Measurements from ENCODE around the gene EGFR.

EGFR gene

GRCh38 chr7:55072251-55072650 is 53.4 kb downstream of the EGFR start:
- Histone ChIP-seq H3K79me2 (ENCODE audit: insufficient read depth, low read length) (no peaks in the 10 kb centered on the region), H3K4me2 (ENCODE audit: low read depth, low read length, poor library complexity, severe bottlenecking) (no peak overlapping the region), H3K36me3 (ENCODE audit: insufficient read depth, low read length) (no peaks in the 10 kb centered on the region), H4K20me1 (ENCODE audit: insufficient read depth, low read length, poor library complexity, severe bottlenecking) (no peaks in the 10 kb centered on the region), H3K27me3 (ENCODE audit: insufficient read depth, low read length, poor library complexity, severe bottlenecking) (no peaks in the 10 kb centered on the region), H3K9ac (ENCODE audit: low read depth, low read length, poor library complexity, severe bottlenecking) (no peak overlapping the region), H2AFZ (ENCODE audit: low read length) (no peak overlapping the region), H3K4me3 (ENCODE audit: low read length, poor library complexity, severe bottlenecking) (no peak overlapping the region), H3K9me3 (ENCODE audit: insufficient read depth, low read depth, low read length) (no peaks in the 10 kb centered on the region), H3K4me1 (ENCODE audit: insufficient read depth, low read length, poor library complexity, severe bottlenecking) (no peaks in the 10 kb centered on the region), H3K9me2 (replicated peaks; ENCODE audit: low read depth, low read length) (no peaks in the 10 kb centered on the region), H3F3A (ENCODE audit: low read depth) (no peaks in the 10 kb centered on the region)
- no peak for TF ChIP-seq EZH2phosphoT487 (IDR thresholded peaks at IDR 0.05; ENCODE audit: borderline replicate concordance)
- TF ChIP-seq CTCF (conservative IDR thresholded peaks at IDR 0.05; ENCODE audit: low read length): no peak

GRCh38 chr7:55073051-55073511 is 54.3 kb downstream of the EGFR start:
- Histone ChIP-seq H3K36me3 (ENCODE audit: insufficient read depth, low read length) (no peaks in the 10 kb centered on the region), H3K9me2 (replicated peaks; ENCODE audit: low read depth, low read length) (no peaks in the 10 kb centered on the region), H3K4me3 (ENCODE audit: low read length, poor library complexity, severe bottlenecking) (no peak overlapping the region), H3F3A (ENCODE audit: low read depth) (no peaks in the 10 kb centered on the region), H3K79me2 (ENCODE audit: insufficient read depth, low read length) (no peaks in the 10 kb centered on the region), H4K20me1 (ENCODE audit: insufficient read depth, low read length, poor library complexity, severe bottlenecking) (no peaks in the 10 kb centered on the region), H3K4me2 (ENCODE audit: low read depth, low read length, poor library complexity, severe bottlenecking) (no peak overlapping the region), H3K9ac (ENCODE audit: low read depth, low read length, poor library complexity, severe bottlenecking) (no peak overlapping the region), H2AFZ (ENCODE audit: low read length) (no peak overlapping the region), H3K27me3 (ENCODE audit: insufficient read depth, low read length, poor library complexity, severe bottlenecking) (no peaks in the 10 kb centered on the region), H3K9me3 (ENCODE audit: insufficient read depth, low read depth, low read length) (no peaks in the 10 kb centered on the region), H3K4me1 (ENCODE audit: insufficient read depth, low read length, poor library complexity, severe bottlenecking) (no peaks in the 10 kb centered on the region)
- TF ChIP-seq CTCF (conservative IDR thresholded peaks at IDR 0.05; ENCODE audit: low read length): no peak
- TF ChIP-seq EZH2phosphoT487 (IDR thresholded peaks at IDR 0.05; ENCODE audit: borderline replicate concordance): no peak

GRCh38 chr7:55073976-55074528 is 55.2 kb downstream of the EGFR start:
- Histone ChIP-seq H3F3A (ENCODE audit: low read depth) (no peaks in the 10 kb centered on the region), H3K4me2 (ENCODE audit: low read depth, low read length, poor library complexity, severe bottlenecking) (no peak overlapping the region), H3K79me2 (ENCODE audit: insufficient read depth, low read length) (no peaks in the 10 kb centered on the region), H4K20me1 (ENCODE audit: insufficient read depth, low read length, poor library complexity, severe bottlenecking) (no peaks in the 10 kb centered on the region), H3K9me3 (ENCODE audit: insufficient read depth, low read depth, low read length) (no peaks in the 10 kb centered on the region), H3K9ac (ENCODE audit: low read depth, low read length, poor library complexity, severe bottlenecking) (no peak overlapping the region), H3K9me2 (replicated peaks; ENCODE audit: low read depth, low read length) (no peaks in the 10 kb centered on the region), H3K27me3 (ENCODE audit: insufficient read depth, low read length, poor library complexity, severe bottlenecking) (no peaks in the 10 kb centered on the region), H3K36me3 (ENCODE audit: insufficient read depth, low read length) (no peaks in the 10 kb centered on the region), H3K4me1 (ENCODE audit: insufficient read depth, low read length, poor library complexity, severe bottlenecking) (no peaks in the 10 kb centered on the region), H2AFZ (ENCODE audit: low read length) (no peak overlapping the region), H3K4me3 (ENCODE audit: low read length, poor library complexity, severe bottlenecking) (no peak overlapping the region)
- TF ChIP-seq CTCF (conservative IDR thresholded peaks at IDR 0.05; ENCODE audit: low read length) (no peak), EZH2phosphoT487 (IDR thresholded peaks at IDR 0.05; ENCODE audit: borderline replicate concordance) (no peak)

Measured in Loucy (cell line).